ENCODE results near the gene BRD2.
A peak's percentile ranks its signal among the peaks of the same experiment; 100 is the strongest.

The BRD2 gene

GRCh38 chr6:32995448-32995847 is 27.1 kb downstream of the BRD2 start:
- TF ChIP-seq, protein P1, sequence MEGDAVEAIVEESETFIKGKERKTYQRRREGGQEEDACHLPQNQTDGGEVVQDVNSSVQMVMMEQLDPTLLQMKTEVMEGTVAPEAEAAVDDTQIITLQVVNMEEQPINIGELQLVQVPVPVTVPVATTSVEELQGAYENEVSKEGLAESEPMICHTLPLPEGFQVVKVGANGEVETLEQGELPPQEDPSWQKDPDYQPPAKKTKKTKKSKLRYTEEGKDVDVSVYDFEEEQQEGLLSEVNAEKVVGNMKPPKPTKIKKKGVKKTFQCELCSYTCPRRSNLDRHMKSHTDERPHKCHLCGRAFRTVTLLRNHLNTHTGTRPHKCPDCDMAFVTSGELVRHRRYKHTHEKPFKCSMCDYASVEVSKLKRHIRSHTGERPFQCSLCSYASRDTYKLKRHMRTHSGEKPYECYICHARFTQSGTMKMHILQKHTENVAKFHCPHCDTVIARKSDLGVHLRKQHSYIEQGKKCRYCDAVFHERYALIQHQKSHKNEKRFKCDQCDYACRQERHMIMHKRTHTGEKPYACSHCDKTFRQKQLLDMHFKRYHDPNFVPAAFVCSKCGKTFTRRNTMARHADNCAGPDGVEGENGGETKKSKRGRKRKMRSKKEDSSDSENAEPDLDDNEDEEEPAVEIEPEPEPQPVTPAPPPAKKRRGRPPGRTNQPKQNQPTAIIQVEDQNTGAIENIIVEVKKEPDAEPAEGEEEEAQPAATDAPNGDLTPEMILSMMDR (IDR thresholded peaks at IDR 0.05; ENCODE audit: borderline replicate concordance, control extremely low read depth, extremely low read depth, insufficient read depth, missing control alignments) = no peak
- in situ Hi-C loops (cut with MboI; ENCODE audit: low sequenced_read_pairs, unreplicated experiment) = no loop called here
- DNase-seq (ENCODE audit: low spot score) = no peak

DNA sequence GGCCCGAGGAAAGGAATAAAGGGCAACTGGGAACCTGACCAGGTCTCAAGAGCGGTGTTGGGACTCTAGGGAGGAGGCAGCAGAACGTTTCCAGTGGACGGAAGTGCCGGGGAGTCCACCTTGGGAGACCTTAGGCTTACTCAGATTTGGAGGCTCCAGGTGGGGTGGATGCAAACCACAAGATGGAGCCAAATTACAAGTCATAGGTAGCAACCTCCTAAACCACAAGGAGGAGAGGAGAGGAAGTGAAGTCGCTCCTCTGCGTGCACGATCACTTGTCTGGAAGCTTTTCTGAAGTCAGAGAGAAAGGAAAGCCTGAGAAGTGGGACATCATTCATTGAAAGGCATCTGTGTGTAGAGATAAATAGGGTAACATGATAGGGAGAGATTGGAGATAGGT is 31.7 kb downstream of the BRD2 start:
- in situ Hi-C loops (cut with MboI; ENCODE audit: low sequenced_read_pairs, unreplicated experiment) = loop anchor here (25.0 kb wide), 1 partner anchor 237 kb away; no protein-coding TSS in a partner anchor
- TF ChIP-seq, protein P1 (IDR thresholded peaks at IDR 0.05; ENCODE audit: borderline replicate concordance, control extremely low read depth, extremely low read depth, insufficient read depth, missing control alignments) = peak; percentile 38
- peak; percentile 55 for DNase-seq (ENCODE audit: low spot score)

DNA sequence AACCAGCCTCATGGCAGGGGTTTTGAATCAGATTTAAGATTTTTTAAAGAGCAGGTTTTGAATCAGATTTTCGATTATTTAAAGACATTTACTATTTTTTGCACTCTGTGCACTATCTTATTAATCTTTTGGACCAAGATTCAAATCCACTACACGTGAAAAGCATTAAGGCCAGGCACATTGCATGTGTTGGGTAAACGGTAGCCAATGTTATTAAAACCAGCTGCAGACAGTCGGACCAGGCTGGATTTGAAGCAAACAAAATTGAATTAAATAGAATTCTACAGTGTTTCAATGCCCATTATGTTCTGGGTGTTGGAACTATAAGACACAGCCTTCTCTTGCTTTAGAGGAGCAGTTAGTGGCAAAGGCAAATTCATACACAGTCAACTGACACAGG is 33.3 kb downstream of the BRD2 start:
- DNase-seq (ENCODE audit: low spot score) = no peak
- TF ChIP-seq, protein P1 (IDR thresholded peaks at IDR 0.05; ENCODE audit: borderline replicate concordance, control extremely low read depth, extremely low read depth, insufficient read depth, missing control alignments) = no peak
- in situ Hi-C loops (cut with MboI; ENCODE audit: low sequenced_read_pairs, unreplicated experiment) = loop anchor here (25.0 kb wide), 1 partner anchor 236 kb away; no protein-coding TSS in a partner anchor

DNA sequence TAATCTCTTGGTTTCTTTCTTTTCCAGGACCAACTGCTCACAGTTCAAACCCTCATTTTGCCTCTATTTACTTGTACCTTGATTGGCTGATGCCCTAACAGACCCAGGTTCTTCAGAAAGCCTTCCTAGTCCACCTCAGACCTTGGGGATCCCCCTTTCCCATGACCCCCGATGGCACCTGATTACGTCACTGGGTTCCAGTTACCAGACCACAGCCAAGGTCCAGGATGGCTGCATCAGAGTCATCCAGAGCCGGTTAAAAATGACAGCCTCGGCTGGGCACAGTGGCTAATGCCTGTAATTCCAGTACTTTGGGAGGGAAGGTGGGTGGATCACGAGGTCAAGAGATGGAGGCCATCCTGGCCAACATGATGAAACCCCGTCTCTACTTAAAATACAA is 36.5 kb downstream of the BRD2 start:
- in situ Hi-C loops (cut with MboI; ENCODE audit: low sequenced_read_pairs, unreplicated experiment) = loop anchor here (25.0 kb wide), 1 partner anchor 232 kb away; no protein-coding TSS in a partner anchor
- TF ChIP-seq, protein P1 (IDR thresholded peaks at IDR 0.05; ENCODE audit: borderline replicate concordance, control extremely low read depth, extremely low read depth, insufficient read depth, missing control alignments) = no peak
- DNase-seq (ENCODE audit: low spot score) = no peak

- in situ Hi-C loops (cut with MboI; ENCODE audit: low sequenced_read_pairs, unreplicated experiment) = loop anchor here (25.0 kb wide), 1 partner anchor 229 kb away; no protein-coding TSS in a partner anchor
- TF ChIP-seq, protein P1 (IDR thresholded peaks at IDR 0.05; ENCODE audit: borderline replicate concordance, control extremely low read depth, extremely low read depth, insufficient read depth, missing control alignments) = no peak
- no peak for DNase-seq (ENCODE audit: low spot score)
Observed at GRCh38 chr6:33007831-33008400, 39.5 kb downstream of the BRD2 start.

DNA sequence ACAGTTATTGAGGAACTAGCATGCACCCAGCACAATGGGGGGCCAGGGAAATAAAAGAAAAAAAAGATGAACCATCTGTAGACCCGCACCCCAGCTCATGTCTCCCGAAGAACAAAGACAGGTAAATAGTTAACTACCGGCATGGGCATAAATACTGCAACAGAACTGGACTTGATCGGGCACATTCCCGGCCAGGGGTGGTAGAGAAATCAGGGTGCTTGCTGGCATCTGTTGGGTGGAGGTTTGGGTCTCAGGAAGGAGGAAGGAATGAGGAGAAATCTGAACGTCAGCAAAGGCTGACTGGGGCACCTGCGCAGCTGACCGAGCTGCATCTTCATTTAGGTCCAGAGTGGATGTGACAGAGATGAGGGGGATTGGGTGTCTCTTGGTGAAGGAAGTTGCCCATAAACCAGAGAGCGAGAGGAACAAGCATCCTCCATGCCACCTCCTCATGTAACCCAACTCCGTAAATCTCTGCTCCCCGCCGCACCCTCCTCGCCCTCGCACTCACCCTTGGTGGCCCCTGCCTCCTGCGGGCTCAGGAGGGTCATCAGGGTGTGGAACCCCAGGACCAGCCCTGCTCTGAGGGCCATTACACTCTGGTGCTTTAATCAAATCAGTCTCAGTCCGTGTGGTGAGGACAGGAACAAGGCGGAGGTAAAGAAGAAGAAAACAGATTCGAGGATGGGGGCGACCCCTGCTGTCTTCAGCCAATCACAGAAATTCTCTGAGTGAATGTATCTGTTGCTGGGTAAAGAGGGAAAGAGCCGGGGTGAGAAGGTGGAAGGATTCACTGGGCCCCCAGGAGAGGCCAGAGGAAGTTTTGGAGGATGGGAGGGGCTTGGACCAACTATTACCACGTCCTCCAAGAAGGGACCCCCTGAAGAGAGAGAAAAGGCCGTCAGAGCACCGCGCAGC is 40.8 kb downstream of the BRD2 start, which contains the start of gene HLA-DOA:
TSS of gene HLA-DOA (minus strand) at position 648 of the 918 bp plus-strand sequence.
- TF ChIP-seq, protein P1 (IDR thresholded peaks at IDR 0.05; ENCODE audit: borderline replicate concordance, control extremely low read depth, extremely low read depth, insufficient read depth, missing control alignments) = no peak
- in situ Hi-C loops (cut with MboI; ENCODE audit: low sequenced_read_pairs, unreplicated experiment) = loop anchor here (25.0 kb wide), 1 partner anchor 228 kb away; no protein-coding TSS in a partner anchor
- DNase-seq (ENCODE audit: low spot score) = peak; percentile 96
